ENCODE data around the gene CRACR2B.

CRACR2B gene

DNA sequence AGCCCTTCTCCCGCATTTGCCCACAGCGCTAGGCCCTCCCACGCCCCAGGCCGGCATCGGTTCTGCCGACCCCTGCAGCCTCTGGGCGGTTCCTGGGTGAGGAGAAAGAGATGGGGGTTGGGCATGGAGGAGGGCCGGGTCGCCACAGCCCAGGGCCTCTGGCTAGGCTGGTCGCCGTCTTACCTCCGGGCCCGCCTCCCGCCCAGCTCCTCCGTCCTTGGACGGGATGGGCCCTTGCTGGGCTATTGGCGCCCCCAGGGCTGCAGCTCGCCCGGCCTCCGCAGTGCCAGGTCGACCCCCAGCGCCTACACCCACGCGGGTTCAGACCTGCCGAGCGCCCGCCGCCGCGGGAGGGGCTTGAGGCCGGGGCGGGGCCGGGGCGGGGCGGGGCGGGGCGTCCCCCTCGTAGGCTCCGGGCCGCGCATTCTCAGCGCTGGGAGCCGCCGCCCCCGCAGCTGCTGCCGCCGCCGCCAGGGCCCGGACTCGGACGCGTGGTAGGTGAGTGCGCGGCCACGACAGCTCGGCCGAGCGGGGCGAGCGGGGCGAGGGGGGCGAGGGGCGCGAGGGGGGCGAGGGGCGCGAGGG lies 4.9 kb downstream of the CRACR2B start, which contains the start of gene CD151 (continued):
- TF ChIP-seq, protein P1, sequence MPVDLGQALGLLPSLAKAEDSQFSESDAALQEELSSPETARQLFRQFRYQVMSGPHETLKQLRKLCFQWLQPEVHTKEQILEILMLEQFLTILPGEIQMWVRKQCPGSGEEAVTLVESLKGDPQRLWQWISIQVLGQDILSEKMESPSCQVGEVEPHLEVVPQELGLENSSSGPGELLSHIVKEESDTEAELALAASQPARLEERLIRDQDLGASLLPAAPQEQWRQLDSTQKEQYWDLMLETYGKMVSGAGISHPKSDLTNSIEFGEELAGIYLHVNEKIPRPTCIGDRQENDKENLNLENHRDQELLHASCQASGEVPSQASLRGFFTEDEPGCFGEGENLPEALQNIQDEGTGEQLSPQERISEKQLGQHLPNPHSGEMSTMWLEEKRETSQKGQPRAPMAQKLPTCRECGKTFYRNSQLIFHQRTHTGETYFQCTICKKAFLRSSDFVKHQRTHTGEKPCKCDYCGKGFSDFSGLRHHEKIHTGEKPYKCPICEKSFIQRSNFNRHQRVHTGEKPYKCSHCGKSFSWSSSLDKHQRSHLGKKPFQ (tag by site-specific recombination; IDR thresholded peaks at IDR 0.05) = no peak
- TF ChIP-seq, protein P2, sequence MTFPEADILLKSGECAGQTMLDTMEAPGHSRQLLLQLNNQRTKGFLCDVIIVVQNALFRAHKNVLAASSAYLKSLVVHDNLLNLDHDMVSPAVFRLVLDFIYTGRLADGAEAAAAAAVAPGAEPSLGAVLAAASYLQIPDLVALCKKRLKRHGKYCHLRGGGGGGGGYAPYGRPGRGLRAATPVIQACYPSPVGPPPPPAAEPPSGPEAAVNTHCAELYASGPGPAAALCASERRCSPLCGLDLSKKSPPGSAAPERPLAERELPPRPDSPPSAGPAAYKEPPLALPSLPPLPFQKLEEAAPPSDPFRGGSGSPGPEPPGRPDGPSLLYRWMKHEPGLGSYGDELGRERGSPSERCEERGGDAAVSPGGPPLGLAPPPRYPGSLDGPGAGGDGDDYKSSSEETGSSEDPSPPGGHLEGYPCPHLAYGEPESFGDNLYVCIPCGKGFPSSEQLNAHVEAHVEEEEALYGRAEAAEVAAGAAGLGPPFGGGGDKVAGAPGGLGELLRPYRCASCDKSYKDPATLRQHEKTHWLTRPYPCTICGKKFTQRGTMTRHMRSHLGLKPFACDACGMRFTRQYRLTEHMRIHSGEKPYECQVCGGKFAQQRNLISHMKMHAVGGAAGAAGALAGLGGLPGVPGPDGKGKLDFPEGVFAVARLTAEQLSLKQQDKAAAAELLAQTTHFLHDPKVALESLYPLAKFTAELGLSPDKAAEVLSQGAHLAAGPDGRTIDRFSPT (tag by site-specific recombination; IDR thresholded peaks at IDR 0.05) = peak; percentile 77
- TF ChIP-seq OVOL3 (tag by site-specific recombination; IDR thresholded peaks at IDR 0.05) (no peak), ZNF341 (tag by site-specific recombination; IDR thresholded peaks at IDR 0.05; ENCODE audit: low read depth) (peak; percentile 17; the same call in 1 of the 2 replicates), ZNF521 (tag by site-specific recombination; IDR thresholded peaks at IDR 0.05) (no peak), WT1 (tag by site-specific recombination; IDR thresholded peaks at IDR 0.05) (no peak), EGR2 (tag by site-specific recombination; IDR thresholded peaks at IDR 0.05; ENCODE audit: low read depth) (peak; percentile 6), ZFP69B (tag by site-specific recombination; IDR thresholded peaks at IDR 0.05) (no peak), ZNF76 (tag by site-specific recombination; IDR thresholded peaks at IDR 0.05; ENCODE audit: borderline replicate concordance, low read depth) (no peak), MYNN (tag by site-specific recombination; IDR thresholded peaks at IDR 0.05; ENCODE audit: borderline replicate concordance) (no peak), ZNF211 (tag by site-specific recombination; IDR thresholded peaks at IDR 0.05; ENCODE audit: low read depth) (no peak), ZNF548 (tag by site-specific recombination; IDR thresholded peaks at IDR 0.05) (no peak), ZNF404 (tag by site-specific recombination; IDR thresholded peaks at IDR 0.05) (no peak), BCL11A (tag by site-specific recombination; IDR thresholded peaks at IDR 0.05; ENCODE audit: low read depth) (no peak), ZNF473 (tag by site-specific recombination; IDR thresholded peaks at IDR 0.05) (no peak), ZNF19 (tag by site-specific recombination; IDR thresholded peaks at IDR 0.05; ENCODE audit: low read depth) (no peak), SP3 (tag by site-specific recombination; IDR thresholded peaks at IDR 0.05) (peak; percentile 84), ZNF239 (tag by site-specific recombination; IDR thresholded peaks at IDR 0.05) (no peak), ZNF571 (tag by site-specific recombination; IDR thresholded peaks at IDR 0.05) (no peak), ZNF248 (tag by site-specific recombination; IDR thresholded peaks at IDR 0.05) (no peak), KLF1 (tag by site-specific recombination; IDR thresholded peaks at IDR 0.05) (peak; percentile 66), MEIS1 (CRISPR knock-in tag; IDR thresholded peaks at IDR 0.05; ENCODE audit: borderline replicate concordance) (no peak), ZBTB8A (tag by site-specific recombination; IDR thresholded peaks at IDR 0.05) (peak; percentile 81), ZFP3 (tag by site-specific recombination; IDR thresholded peaks at IDR 0.05; ENCODE audit: low read depth) (no peak), ZXDB (tag by site-specific recombination; IDR thresholded peaks at IDR 0.05) (peak; percentile 62; the same call in 1 of the 2 replicates), ZNF10 (tag by site-specific recombination; IDR thresholded peaks at IDR 0.05) (no peak), ZNF837 (tag by site-specific recombination; IDR thresholded peaks at IDR 0.05) (no peak), ZNF121 (tag by site-specific recombination; IDR thresholded peaks at IDR 0.05) (no peak), ZNF157 (tag by site-specific recombination; IDR thresholded peaks at IDR 0.05) (no peak), KLF9 (tag by site-specific recombination; IDR thresholded peaks at IDR 0.05; ENCODE audit: low read depth) (peak; percentile 41; the same call in 1 of the 2 replicates), ZNF16 (tag by site-specific recombination; IDR thresholded peaks at IDR 0.05; ENCODE audit: low read depth) (no peak), ZNF366 (tag by site-specific recombination; conservative IDR thresholded peaks at IDR 0.05) (no peak), ZNF596 (tag by site-specific recombination; IDR thresholded peaks at IDR 0.05) (no peak)
- TF ChIP-seq, protein P3, sequence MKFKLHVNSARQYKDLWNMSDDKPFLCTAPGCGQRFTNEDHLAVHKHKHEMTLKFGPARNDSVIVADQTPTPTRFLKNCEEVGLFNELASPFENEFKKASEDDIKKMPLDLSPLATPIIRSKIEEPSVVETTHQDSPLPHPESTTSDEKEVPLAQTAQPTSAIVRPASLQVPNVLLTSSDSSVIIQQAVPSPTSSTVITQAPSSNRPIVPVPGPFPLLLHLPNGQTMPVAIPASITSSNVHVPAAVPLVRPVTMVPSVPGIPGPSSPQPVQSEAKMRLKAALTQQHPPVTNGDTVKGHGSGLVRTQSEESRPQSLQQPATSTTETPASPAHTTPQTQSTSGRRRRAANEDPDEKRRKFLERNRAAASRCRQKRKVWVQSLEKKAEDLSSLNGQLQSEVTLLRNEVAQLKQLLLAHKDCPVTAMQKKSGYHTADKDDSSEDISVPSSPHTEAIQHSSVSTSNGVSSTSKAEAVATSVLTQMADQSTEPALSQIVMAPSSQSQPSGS (tag by site-specific recombination; IDR thresholded peaks at IDR 0.05; ENCODE audit: low read depth) = no peak
- TF ChIP-seq, protein P4, sequence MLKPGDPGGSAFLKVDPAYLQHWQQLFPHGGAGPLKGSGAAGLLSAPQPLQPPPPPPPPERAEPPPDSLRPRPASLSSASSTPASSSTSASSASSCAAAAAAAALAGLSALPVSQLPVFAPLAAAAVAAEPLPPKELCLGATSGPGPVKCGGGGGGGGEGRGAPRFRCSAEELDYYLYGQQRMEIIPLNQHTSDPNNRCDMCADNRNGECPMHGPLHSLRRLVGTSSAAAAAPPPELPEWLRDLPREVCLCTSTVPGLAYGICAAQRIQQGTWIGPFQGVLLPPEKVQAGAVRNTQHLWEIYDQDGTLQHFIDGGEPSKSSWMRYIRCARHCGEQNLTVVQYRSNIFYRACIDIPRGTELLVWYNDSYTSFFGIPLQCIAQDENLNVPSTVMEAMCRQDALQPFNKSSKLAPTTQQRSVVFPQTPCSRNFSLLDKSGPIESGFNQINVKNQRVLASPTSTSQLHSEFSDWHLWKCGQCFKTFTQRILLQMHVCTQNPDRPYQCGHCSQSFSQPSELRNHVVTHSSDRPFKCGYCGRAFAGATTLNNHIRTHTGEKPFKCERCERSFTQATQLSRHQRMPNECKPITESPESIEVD (tag by site-specific recombination; IDR thresholded peaks at IDR 0.05) = no peak
- TF ChIP-seq, protein P5, sequence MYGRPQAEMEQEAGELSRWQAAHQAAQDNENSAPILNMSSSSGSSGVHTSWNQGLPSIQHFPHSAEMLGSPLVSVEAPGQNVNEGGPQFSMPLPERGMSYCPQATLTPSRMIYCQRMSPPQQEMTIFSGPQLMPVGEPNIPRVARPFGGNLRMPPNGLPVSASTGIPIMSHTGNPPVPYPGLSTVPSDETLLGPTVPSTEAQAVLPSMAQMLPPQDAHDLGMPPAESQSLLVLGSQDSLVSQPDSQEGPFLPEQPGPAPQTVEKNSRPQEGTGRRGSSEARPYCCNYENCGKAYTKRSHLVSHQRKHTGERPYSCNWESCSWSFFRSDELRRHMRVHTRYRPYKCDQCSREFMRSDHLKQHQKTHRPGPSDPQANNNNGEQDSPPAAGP (tag by site-specific recombination; IDR thresholded peaks at IDR 0.05) = no peak

All from HEK293 (cell line).